T-helper 1 cell (primary cell): ENCODE measurements around the gene STAP2.
A peak's percentile ranks its signal among the peaks of the same experiment; 100 is the strongest.
"Not testable (repeated sequence)": the region's sequence is repeated elsewhere in the genome, so short reads cannot be mapped to it uniquely, and the experiment has no call there.

ENCODE experiments used
- DNase-seq, 5 donors: peaks; one replicate each; pipeline ENCODE4 v3.0.0-alpha.2; 2012 to 2020

The STAP2 gene

DNA sequence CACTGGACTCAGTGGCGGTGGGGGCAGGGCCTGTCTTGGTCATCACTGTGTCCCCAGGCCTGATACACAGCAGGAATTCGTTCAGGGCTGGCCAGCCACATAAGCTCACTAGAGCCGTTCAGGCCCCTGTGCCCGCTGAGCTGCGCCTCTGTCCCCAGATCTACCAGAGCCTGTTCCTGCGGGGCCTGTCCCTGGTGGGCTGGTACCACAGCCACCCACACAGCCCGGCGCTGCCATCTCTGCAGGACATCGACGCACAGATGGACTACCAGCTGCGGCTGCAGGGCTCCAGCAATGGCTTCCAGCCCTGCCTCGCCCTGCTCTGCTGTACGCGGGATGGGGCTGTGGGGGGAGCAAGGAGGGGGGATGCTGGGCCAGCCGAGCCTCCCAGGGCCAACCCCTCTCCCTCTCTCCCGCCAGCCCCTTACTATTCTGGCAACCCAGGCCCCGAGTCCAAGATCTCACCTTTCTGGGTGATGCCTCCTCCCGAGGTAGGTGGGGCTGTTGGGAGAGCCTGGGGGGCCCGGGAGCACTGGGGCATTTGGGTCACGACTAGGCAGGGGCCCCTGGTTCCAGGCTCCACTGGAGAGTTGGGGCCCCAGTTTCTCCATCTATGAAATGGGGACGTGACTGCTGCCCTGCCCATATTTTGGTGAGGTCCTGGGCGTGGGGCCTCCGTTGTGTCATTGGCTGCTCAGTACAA is 18.6 kb upstream of the STAP2 start:
- no peak for DNase-seq

DNA sequence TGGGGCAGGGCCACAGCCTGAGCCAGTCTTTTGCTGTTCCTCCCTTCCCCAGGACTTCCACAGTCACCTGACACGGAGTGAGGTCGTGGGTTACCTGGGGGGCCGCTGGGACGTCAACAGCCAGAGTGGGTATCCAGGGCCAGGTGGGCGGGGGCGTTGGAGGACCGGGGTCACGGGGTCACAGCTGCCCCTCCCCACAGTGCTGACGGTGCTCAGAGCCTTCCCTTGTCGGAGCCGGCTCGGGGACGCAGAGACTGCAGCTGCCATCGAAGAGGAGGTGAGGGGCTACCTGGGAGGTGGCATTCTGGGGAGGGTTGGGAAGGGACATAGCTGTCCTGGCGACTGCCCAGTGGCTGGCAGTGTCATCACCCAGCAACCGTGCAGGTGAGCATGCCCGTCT is 16.3 kb upstream of the STAP2 start:
- DNase-seq, result no peak

DNA sequence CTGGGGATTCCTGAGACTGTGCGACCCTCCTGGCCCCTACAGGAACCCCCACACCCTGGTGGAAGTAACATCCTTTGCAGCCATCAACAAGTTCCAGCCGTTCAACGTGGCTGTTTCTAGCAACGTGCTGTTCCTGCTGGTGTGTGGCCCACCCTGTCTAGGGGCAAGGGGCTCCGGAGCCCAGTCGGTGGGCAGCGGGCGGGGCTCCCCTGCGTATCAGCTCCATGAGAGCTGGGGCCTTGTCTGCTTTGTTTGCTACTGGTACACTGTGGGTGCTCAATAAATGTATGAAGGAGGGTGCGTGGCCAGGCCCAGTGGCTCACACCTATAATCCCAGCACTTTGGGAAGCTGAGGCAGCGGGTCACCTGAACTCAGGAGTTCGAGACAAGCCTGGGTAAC is 15.7 kb upstream of the STAP2 start:
- DNase-seq, result no peak

DNA sequence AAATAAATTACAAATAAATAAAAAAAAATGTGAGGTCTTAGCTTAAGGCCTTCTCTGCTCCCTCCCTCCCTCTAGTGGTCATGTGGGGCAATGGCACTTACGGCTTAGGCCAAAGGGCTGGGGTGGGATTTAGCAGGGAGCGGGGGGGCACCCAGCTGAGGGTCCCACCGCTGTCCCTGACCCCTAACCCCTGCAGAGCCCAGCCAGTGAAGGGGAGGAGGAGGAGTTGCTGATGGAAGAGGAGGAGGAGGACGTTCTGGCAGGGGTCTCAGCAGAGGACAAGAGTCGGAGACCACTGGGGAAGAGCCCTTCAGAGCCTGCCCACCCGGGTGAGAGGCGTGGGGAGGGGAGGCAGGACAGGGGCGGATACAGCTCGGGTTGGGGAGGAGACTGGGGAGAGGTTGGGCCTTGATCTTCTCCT is 14.1 kb upstream of the STAP2 start:
- DNase-seq, result peak in 3 of 5 donors; percentile 27 to 47 (median 46)

DNA sequence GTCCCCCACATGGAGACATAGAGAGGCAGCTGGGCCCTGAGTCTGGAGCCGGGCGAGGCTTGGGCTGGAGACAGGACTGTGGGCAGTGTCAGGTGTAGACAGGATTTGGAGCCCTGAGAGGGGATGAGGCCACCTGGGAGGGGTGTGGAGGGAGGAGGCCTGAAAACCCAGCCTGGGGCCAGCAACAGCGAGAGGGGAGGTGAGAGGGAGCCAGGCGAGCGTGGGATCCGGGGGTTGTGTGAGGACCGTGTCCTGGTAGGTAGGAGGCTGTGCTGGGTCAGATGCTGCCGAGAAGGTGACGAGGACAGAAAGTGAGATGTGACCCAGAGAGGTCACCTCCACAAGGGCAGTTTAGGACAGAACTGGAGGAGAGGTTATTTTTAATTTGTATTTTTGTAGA is 12.1 kb upstream of the STAP2 start:
- DNase-seq, result no peak

DNA sequence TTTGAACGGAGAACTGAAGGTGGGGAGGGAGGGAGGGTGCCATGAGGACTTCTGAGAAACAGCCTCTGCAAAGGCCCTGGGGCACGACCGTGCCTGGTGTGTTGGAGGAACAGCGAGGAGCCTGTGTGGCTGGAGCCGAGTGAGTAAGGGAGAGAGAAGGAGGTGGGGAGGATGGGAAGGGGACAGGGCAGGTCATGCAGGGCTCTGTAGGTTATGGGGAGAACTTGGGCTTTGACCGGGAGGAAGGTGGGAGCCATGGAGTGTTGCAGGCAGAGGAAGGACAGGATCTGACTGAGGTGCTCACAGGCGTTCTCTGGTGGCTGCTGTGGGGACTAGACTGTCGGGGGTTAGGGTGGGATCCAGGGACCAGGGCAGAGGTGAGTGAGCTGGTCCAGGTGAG is 11.5 kb upstream of the STAP2 start:
- DNase-seq, result no peak

DNA sequence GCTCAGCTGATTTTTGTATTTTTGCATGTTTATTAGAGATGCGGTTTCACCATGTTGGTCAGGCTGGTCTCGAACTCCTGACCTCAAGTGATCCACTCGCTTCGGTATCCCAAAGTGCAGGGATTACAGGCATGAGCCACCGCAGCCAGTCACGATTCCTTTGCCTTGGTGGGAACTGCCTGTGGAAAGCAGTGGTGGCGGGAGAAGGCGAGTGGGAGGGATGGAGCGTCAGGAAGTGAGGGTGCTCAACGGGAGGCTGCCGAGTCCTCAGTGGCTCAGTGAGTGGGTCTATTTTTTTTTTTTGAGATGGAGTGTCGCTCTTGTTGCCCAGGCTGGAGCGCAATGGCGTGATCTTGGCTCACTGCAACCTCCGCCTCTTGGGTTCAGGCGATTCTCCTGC is 10.6 kb upstream of the STAP2 start:
- not testable (repeated sequence) for DNase-seq

DNA sequence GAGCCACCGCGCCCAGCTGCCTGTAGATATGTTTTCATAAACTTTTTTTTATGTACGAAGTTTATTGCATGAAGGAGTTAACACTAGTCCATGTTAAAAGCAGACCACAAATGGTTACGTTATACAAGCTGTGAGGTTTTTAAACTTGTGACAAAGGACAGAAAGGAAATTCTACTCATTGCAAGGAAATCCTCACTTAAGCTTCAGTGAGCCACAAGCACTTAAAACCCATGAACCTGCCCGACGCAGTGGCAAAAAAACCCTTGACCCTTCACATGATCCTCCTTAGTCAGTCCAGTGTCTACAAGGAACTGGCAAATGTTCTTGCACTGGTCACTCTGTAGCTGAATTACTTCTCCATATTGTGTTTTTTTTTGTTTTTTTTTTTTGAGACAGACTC is 8.9 kb upstream of the STAP2 start:
- DNase-seq, result no peak

DNA sequence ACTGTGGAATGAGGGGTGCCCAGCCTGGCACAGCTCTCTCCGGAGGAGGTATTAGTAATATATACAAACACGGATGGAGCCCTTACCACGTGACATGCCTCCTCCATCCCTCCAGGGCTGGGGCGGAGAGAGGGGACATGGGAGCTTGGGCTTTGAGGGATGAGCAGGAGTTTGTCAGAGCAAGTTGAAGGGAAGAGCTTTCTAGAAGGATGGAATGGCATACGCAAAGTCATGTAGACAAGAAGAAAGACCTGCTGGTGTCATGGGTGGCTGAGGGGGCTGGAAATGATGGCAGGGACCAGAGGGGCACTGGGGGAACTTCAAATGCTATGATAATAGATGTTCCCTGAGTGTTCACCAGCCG is 7.4 kb upstream of the STAP2 start:
- no peak for DNase-seq

DNA sequence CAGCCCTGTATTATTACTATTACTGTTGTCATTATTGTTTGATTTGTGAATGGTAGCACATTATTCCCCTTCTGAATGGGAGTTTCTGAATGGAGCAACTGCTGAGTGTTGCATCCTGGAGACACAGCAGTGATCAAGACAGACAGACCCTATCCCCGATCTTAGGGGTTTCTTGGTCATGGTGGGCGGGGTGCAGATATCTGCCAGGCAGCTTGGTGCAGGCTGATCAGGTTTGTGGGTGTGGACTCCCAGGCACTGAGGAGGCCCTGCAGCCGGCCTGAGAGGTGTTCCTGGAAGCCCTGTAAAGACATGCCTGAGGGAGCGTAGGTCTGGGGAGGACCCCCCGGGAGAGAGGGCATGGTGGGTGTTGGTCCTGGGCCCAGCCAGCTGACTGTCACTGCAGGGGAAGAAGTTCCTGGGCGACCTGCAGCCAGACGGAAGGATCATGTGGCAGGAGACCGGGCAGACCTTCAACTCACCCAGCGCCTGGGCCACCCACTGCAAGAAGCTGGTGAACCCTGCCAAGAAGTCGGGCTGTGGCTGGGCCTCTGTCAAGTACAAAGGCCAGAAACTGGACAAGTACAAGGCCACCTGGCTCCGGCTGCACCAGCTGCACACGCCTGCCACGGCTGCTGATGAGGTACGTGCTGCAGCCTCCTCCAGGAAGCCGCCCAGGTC is 6.9 kb upstream of the STAP2 start:
- DNase-seq, result no peak

DNA sequence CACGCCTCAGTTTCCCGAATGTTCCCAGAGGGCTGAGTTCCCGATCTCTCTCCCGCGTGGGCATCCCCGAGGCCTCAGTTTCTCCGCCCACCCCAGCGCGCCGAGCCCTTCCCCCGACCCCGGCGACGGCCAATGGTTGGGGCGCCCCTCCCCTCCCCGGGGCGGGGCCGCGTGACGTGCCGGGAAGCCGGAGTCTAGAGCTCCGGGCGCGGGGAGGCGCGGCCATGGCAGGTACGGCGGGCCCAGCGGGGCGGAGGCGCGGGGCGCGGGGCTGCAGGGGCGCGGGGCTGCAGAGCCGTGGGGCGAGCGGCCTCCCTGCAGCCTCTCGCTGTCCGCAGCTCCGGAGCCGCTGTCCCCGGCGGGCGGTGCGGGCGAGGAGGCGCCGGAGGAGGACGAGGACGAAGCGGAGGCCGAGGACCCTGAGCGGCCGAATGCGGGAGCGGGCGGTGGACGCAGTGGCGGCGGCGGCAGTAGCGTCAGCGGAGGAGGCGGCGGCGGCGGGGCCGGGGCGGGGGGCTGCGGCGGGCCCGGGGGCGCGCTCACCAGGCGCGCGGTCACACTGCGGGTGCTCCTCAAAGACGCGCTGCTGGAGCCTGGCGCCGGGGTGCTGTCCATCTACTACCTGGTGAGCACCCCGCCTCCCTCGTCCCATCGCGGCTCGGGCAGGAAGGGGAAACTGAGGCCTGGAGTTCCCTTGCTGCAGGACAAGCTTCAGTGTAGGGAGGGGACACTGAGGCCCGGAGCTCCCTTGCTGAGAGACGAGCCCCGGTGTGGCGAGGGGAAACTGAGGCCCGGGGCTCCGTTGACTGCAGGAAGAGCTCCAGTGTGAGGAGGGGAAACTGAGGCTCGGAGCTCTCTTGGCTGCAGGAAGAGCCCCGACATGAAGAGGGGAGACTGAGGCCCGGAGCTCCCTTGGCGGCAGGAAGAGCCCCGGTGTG is 5.0 kb upstream of the STAP2 start, which contains the start of gene MPND:
MPND (plus strand) TSS at position 193 of the 938 bp plus-strand sequence; CDS start at position 225, 32 bp downstream.
- DNase-seq, result peak; percentile 80 to 91 (median 88)

DNA sequence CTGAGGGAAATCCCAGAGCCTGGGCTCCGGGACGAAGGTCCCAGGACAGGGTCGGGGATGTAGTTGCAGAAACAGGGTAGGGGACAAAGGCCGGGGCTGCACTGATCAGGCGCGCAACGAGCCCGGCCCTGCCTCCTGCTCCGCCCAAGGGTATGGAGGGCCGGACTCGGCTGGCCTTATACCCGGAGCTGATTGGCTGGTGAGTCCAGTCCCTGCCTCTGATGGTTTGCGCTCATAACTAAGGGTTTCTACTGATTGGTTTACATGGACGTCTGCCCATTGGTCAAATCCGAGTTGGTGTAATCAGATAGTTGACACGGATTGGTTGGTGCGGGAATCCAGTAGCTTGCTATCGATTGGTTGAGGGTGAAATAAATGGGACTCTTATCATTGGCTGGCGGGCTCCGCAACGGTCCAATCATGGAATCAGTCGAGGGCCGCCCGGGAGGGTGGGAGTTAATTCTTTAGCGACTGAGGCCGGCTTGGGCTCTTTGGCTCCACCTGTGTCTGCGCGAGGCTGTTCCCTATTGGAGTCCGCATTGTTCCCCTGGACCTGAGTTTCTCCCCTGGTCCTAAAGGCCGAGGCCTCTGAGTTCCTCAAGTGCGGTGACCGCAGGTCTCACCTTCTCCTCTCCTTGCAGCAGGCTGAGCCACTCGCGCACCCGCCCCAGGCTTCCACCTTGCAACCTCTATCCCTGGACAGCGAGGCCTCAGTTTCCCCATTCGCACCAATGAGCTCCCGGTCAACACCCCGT is 4.2 kb upstream of the STAP2 start:
- peak; percentile 84 to 99 (median 89) for DNase-seq

DNA sequence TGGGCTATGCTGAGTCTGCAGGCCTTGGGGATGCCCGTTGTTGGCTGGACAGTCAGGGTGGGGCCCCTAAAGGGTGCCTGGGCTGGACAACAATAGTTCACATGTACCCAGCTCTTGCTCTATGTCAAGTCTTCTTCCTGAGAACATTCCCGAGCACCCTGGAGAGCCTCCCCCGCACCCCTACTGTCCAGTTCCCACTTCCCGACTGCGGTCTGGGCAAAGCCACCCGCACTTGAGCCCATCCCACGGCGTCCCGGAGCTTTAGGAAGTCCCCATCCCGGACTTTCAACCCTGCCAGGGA is 3.6 kb upstream of the STAP2 start:
- peak in 1 of 5 donors; percentile 25 for DNase-seq

DNA sequence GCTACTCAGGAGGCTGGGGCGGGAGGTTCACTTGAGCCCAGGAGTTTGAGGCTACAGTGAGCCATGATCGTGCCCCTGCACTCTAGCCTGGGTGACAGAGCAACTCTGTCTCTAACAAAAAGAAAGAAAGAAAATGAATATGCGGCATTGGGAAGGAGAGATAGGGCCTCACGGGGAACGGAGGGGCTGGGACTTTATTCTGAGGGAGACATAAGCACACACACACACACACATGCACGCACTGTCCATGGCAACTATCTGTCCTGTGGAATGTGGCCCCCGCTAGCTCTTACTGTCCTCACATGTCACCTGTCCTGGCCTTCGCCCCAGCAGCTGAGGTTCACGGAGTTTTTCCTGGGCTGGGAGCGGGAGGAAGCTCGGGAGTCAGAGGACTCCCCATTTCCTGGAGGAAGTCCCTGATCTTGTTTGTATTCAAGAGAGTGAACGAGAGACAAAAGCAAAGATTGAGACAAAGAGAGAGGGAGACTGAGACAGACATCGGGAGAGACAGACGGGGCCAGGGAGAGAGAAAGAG is 654 bp downstream of the STAP2 start:
- DNase-seq, result no peak

DNA sequence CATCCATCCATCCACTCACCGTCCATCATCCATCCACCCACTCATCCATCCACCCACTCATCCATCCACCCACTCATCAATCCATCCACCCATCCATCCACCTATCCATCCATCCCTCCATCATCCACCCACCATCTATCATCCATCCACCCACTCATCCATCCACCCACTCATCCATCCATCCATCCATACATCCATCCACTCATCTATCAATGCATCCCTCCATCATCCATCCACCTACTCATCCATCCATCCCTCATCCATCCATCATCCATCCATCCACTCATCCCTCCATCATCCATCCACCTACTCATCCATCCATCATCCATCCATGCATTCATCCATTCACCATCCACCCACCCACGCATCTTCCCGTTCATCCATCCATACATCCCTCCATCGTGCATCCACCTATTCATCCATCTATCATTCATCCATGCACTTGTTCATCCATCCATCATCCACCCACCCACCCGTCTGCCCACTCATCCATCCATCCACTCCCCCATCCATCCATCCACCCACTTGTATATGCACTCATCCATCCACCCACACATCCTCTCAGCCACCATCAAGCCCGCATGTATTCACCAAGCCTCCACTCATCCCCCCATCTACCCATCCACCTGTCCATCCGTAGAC is 3.6 kb downstream of the STAP2 start:
- no peak for DNase-seq

DNA sequence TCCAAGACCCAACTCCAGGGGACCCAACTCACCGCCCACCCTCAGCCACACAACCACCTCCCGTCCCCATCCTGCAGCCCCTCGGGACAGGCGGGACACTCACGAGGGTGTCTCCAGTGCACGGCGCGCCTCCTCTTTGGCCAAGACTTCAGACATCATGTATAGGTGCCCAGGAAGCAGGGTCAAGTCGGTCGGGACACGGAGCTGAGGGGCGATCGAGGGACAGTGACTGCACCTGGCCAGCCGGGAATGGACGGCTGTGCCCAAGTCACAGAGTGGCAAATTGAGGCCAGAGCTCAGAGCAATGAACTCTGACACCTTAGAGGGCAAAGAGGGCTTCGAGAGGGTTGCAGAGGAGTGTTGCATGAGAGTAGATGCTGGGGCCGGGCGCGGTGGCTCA is 8.8 kb downstream of the STAP2 start:
- DNase-seq, result no peak

DNA sequence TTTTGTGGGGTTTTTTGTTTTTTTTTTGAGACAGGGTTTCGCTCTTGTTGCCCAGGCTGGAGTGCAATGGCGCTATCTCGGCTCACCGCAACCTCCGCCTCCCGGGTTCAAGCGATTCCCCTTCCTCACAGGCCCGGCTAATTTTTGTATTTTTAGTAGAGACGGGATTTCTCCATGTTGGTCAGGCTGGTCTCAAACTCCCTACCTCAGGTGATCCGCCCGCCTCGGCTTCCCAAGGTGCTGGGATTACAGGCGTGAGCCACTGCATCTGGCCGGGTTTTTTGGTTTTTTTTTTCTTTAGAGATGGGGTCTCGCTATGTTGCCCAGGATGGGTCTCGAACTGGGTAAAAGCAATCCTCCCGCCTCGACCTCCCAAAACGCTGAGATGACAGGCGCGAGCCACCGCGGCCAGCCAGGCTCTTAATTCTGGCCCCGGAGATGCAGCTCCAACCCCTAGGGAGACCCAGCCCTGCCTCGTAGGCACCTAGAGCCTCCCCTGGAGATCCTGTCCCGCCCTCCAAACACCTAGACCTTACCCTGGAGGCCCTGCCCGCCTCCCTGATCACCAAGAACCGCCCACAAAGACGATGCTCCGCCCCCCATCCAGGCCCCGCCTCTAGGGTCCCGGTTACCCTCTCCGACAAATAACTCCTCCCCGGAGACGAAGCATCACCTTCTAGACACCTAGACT is 9.5 kb downstream of the STAP2 start:
- DNase-seq, result not testable (repeated sequence)

DNA sequence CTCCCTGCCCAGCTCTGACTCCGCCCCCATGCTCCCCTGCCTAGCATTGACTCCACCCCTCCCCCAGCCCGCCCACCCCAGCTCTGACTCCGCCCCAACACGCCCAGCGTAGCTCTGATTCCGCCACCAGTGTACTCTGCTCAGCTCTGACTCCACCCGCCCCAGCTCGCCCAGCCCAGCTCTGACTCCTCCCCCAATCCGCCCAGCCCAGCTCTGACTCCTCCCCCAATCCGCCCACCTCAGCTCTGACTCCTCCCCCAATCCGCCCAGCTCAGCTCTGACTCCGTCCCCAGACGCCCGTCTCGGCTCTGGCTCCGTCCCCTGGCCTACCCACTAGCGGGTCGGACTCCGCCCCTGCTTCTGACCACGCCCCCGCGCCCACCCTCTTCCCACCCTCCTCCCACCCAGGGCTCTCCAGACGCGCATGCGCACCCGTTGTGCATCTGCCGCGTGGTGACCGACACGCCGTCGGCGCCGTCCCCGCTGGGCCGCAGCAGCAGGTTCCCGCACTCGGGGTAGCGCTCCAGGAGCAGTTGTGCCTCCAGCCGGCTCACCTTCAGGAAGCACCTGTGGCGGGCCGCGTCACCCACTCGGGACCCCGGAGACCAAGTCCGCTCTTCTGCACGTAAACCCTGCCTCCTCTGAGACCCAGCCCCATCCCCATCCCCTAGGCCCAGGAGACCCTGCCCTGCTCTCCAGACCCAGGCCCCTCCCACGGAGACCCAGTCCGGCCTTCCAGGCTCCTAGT is 10.2 kb downstream of the STAP2 start:
- peak; percentile 86 to 97 (median 89) for DNase-seq

DNA sequence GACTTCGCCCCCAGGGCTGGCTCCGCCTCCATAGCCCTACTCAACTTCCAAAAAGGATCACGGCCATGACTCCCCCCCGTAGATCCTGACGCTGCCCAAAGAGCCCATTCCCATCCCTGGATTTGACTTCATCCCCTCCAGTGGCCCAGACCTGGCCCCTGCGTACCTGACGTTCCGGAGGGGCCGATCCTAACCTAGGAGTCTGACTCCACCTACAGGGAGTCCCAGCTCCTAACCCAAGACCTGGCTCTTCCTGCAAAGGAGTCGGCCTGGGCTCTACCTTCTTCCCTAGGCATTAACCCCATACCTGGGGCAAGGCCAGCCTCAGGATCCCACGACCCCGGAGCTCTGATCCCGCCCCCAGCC is 10.8 kb downstream of the STAP2 start:
- no peak for DNase-seq

DNA sequence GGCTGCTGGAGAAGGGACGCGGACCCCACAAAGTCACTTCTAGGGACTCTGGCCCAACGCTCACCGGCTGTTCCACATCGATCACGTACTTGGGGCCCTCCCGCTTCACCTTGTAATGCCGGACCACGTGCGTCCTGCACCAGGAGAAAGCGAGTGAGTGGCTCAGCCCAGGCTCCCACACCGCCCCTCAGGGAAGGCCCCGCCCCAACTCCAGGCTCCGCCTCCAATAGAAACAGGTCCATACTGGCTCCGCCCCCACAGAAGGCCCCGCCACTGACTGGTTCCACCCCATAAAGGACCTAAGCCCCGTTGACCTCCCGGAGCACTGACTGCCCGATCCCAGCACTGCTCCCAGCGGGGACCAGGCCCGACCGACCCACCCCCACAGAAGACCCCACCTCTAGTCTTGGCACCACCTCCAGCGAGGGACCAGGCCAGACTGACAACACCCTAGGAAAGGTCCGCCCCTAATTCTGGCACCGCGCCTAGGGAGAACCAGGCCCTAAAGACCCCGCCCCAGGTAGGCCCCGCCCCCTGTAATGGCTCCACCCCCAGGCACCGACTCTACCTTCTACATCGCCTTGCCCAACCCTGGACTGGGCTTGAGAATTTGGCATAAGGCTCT is 11.3 kb downstream of the STAP2 start:
- peak; percentile 40 to 71 (median 58) for DNase-seq
